Testis (tissue), 2 donors: Measurements from ENCODE around the gene ANKRD11.

Experiments used
- POLR2A ChIP-seq: fragments of 450-650 bp; IDR thresholded peaks from one replicate; pipeline ENCODE4 v1.6.1; 2017; ENCODE audit warnings: antibody characterized with exemption, mild to moderate bottlenecking, moderate library complexity
- TF ChIP-seq, protein P1 (sequence below), 3 experiments: fragments of 450-650 bp in 2 of 3; fragments of 200-600 bp in 1 of 3; sonication (generic) in 1 of 3; IDR thresholded peaks; one replicate each; pipeline ENCODE4 v1.5.1; 2016 to 2019; ENCODE audit warnings: antibody characterized with exemption in 3 of 3, mild to moderate bottlenecking in 2 of 3, moderate library complexity in 1 of 3

DNA sequence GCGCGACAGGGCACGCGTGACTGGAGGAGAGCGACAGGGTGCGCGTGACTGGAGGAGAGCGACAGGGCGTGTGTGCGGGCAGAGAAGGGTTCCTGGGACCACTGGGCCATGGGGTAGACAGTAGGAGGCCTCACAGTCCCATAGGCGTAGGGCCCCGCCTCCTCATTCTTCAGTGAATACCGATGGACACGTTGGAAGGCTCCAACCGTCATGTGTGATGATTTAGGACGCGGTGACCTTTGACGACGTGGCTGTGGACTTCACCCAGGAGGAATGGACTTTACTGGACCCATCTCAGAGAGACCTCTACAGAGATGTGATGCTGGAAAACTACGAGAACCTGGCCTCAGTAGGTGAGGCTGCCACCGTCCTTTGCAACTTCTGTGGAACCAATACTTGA is 267.4 kb downstream of the ANKRD11 start:
- TF ChIP-seq, protein P1, sequence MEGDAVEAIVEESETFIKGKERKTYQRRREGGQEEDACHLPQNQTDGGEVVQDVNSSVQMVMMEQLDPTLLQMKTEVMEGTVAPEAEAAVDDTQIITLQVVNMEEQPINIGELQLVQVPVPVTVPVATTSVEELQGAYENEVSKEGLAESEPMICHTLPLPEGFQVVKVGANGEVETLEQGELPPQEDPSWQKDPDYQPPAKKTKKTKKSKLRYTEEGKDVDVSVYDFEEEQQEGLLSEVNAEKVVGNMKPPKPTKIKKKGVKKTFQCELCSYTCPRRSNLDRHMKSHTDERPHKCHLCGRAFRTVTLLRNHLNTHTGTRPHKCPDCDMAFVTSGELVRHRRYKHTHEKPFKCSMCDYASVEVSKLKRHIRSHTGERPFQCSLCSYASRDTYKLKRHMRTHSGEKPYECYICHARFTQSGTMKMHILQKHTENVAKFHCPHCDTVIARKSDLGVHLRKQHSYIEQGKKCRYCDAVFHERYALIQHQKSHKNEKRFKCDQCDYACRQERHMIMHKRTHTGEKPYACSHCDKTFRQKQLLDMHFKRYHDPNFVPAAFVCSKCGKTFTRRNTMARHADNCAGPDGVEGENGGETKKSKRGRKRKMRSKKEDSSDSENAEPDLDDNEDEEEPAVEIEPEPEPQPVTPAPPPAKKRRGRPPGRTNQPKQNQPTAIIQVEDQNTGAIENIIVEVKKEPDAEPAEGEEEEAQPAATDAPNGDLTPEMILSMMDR (IDR thresholded peaks at IDR 0.05) = no peak
- TF ChIP-seq POLR2A = no peak
